8988T (cell line): ENCODE measurements around the gene GALNT7.

ENCODE experiments used
- DNase-seq: peaks from one replicate; pipeline ENCODE4 v3.0.0; 2011

The GALNT7 gene

GRCh38 chr4:173240696-173241095 lies 72.1 kb downstream of the GALNT7 start:
- no peak for DNase-seq

- no peak for DNase-seq
Observed at GRCh38 chr4:173242466-173243250, 74.0 kb downstream of the GALNT7 start.

GRCh38 chr4:173243321-173243720 lies 74.7 kb downstream of the GALNT7 start:
- no peak for DNase-seq

DNA sequence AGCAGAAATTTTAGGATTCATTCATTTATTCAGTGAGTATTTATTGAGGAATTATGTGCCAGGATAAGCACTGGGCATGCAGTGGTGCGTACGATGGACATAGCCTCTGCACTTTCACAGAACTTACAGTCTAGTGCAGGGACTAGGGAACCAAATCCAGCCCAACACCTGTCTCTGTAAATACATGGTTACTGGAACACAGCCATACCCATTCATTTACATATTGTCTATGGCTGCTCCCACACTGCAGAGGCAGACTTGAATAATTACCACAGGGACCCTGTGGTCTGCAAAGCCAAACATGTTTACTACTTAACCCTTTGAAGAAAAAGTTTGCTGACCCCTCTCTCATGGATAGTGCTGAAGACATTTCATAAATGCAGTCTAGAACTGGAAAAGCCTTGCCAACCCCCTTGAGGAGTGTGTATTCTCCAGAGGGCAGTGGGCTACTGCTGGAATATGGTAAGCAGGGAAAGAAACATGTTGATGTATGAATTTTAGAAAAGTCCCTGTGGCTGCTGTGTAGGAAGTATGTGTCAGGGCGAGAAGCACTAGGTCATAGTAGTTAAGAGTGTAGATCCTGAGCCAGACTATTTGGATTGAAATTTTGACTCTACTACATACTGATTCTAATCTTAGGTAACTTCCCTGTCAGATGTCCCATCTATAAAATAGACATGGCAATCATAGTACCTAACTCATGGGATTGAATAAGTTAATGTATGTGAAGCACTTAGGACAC lies 75.5 kb downstream of the GALNT7 start:
- no peak for DNase-seq

- no peak for DNase-seq
Observed at GRCh38 chr4:173245952-173246351, 77.3 kb downstream of the GALNT7 start.

- no peak for DNase-seq
Observed at GRCh38 chr4:173246719-173247118, 78.1 kb downstream of the GALNT7 start.

DNA sequence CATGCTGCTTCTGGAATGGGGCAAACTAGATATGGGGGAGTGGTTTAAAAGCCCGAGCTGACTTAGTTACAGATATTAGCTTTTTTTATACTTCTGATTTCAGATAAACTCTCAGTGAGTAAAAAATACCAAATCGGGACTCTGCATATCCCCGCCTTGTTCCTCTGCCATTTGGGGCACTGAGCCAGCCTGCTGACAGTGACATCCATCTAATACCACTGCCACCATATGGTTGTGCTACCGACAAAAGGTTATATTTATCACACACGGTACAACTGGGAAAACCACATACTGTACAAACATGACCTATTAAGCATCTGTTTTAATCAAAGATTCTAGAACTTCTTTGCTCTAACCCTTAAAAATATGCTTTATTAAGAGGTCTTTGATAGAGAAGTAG lies 78.7 kb downstream of the GALNT7 start:
- DNase-seq, result no peak

DNA sequence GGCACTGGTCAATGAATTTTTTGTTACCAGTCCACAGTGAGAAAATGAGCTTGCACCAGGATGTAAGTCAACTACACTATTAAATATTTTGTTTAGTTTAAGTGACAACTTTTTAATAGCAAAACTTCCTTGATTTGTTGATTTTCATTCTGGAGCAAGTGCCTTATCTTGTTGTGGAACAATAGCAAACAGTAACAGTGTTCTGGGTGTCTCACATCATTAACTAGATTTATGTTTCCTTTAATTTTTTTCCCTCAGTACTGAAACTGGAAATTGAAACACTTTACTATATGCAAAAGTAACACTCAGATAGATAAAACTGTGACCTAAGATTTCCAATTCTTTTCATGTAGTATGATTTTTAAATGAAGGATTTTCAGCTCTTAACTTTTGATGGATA lies 80.1 kb downstream of the GALNT7 start:
- DNase-seq, result no peak

DNA sequence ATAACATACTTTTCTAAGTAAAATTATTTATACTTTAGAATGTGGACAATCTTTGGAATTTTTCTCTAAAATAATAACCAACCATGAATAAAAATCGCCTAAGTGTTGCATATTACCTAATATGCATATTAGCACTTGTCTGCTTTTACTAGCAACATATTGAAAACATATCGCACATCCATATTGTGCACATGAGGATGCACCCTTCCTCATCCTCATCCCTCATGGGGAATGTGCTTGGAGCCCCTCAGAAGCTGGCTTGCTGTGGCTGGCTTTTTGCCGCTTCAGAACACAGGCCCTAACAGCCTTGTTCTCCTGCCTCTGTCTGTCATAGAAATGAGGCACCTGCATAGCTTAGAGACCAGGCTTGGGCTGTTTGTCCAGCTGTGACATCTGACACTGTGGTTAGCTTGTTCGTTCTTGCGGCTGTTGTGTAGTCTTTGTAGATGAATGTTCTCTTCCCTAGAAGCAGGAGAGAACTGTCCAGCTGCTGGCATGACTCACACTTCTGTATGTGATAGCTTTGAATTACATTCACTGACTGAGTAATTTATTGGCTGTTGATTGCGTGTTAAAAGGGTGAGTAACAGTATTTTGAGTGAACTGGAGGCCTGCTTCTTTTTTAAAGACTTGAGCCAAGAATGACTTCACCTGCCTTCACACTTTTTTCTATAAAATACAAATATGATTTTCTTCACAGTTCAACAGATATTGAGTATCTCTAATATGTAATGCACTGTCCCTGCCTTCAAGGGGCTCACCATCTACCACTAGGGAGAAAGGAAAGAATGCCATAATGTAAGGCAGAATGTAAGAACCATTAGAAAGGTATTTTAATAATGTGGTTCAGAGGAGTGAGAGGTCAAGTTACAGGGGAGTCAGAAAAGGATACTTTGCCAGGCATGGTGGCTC lies 83.7 kb downstream of the GALNT7 start:
- peak; percentile 6 for DNase-seq

- no peak for DNase-seq
Observed at GRCh38 chr4:173253561-173253960, 85.0 kb downstream of the GALNT7 start.

DNA sequence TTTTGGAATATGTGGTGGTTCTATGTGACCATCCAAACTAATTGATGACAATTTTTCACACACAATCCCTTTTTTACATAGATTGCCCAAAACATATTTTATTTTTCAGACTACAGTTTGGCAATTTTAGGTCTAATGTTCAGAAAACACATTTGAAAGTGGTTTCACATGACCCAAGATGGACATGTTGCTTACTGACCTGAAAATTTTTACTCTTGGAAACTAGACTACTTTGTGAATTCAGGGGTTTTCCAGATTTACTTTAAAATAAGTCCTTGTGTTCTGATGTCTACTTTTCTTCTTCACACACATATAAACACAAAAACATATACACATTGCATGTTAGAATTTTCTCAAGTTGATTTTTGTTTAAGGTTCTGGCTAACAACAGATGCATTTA lies 86.0 kb downstream of the GALNT7 start:
- no peak for DNase-seq

DNA sequence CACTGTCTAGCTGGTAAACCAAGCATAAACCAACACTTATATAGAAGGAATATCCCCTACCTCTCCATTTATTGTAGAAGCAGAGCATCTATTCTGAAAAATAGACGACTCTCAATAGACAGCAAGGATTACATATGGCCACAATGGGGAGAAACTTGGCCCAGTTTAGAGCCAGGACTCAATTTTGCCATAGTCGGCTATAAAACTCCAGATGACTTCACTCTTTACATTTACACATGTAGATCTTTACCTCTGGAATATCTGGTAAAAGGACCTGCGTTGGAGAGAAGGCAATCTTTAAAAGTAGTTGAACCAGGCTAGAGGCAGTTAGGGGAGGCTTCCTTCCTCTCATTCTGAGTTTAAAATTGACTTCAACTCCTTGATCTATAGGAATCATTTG lies 88.2 kb downstream of the GALNT7 start:
- no peak for DNase-seq

DNA sequence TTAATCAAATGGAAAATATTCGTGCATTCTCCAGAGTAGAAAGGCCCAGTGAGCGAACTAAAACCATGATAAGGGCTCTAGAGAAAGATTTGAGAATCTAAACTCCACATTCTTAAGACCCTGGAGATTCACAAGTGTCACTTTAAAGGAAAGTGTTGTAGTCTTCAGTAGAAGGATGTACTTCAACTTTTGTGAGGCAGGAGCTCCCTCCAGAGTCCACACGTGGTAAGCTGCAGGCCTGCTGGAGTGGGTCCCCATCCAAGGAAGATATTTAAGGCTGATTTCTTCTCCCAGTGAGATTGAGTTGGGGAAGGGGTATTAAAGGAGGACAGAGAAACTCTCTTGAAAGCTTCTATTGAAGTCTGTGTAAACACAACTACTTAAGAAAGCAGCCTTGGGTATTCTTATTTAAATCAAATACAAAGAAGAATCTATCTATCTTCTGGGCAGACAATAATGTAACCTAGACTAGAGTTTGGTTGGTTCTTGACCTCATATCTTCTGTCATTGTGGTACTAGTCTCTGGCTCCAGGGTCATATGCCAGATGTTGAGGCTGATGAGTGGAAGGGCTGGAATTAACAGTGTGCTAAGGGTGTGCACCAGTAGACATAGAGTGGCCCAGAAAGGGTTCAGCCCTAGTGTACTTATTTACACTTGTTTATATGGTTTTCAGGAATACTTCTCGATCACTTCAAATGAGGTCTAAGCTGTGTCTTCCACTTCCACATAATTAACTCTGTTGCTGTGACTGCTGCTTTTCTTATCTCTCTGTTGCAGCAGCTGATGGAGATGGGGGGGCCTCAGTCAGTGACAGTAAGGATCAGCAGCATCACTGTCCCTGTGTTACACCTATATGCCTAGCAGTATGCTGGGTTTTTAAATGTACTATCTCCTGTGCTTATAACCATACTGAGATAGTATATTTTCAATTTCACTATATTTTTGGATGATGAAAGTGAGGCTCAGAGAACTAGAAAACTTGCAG lies 89.4 kb downstream of the GALNT7 start:
- DNase-seq, result no peak

DNA sequence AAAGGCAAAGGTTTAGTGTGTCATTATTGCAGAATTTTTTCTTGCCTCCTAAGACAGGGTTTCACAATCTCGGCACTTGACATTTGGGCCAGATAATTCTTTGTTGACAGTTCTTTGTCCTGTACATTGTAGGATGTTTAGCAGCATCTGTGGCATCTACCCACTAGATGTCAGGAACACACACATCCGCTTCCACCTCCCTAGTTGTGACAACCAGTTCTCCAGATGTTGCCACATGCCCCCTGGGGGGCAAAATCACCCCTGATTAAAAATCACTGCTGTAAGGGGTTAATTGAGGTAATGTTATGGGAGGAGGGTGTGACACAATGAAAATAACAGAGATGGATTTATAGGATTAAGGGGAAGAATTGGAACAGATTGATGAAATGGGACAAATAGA lies 90.3 kb downstream of the GALNT7 start:
- DNase-seq, result no peak

GRCh38 chr4:173259310-173259709 lies 90.7 kb downstream of the GALNT7 start:
- DNase-seq, result no peak

DNA sequence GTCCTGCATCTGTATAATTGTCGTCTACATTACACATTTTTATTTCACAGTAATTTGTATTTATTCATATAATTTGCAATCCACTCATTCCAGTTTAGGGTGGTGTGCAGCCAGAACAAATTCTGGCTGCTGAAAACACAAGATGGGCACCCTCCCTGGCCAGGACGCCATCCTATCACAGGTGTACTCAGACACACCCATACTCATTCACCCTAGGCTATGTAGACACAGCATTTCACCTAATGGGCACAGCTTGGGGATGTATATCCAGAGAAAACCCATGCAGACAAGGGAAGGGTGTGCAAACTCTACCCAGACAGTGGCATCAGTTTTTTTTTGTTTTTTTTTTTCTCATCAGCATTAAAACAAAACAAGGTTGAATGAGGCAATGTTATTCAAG lies 92.4 kb downstream of the GALNT7 start:
- no peak for DNase-seq

- DNase-seq, result no peak
Observed at GRCh38 chr4:173262375-173262774, 93.8 kb downstream of the GALNT7 start.

GRCh38 chr4:173264245-173264644 lies 95.6 kb downstream of the GALNT7 start:
- no peak for DNase-seq

- DNase-seq, result no peak
Observed at GRCh38 chr4:173264684-173265185, 96.1 kb downstream of the GALNT7 start.

GRCh38 chr4:173265751-173266150 lies 97.1 kb downstream of the GALNT7 start:
- DNase-seq, result no peak

- no peak for DNase-seq
Observed at GRCh38 chr4:173267711-173268110, 99.1 kb downstream of the GALNT7 start.

DNA sequence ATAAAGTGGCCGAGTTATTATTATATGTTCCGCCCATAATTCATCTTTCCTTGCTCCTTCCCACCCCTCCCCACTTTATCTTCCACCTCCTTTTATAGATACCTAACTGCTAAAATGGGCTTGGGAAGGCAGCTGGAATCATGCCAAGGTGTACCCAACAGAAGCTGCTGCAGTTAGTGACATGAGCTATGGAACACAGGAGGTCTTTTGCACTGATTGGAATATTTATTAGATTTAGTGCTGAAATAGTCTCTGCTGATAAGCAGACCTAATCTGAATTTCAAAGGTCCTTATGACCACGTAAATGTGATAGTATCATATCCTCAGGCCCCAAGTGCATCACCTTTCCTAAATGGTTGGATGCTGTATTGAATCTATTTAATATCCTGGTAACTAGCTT lies 100.7 kb downstream of the GALNT7 start:
- DNase-seq, result no peak
